NB4 (cell line): ENCODE data around the gene RETREG1.

Experiments
- CTCF ChIP-seq: IDR thresholded peaks from one replicate; pipeline ENCODE4 v1.5.1; 2012; ENCODE audit warnings: low read depth, low read length
- MYC ChIP-seq: IDR thresholded peaks from 2 replicates; pipeline ENCODE4 v1.6.1; 2011; ENCODE audit warnings: low read depth, low read length

GRCh38 chr5:16493261-16493660 is 123.5 kb downstream of the RETREG1 start:
- TF ChIP-seq MYC: no peak
- TF ChIP-seq CTCF: no peak
